Subcutaneous adipose tissue (tissue), 4 donors: Measurements from ENCODE around the gene LRRC8D. TPM values are rescaled to one million over a fixed set of nuclear protein-coding genes. Genes with fewer than 3 reads are reported as not detected.

Source experiments
- CTCF ChIP-seq: fragments of 450-650 bp; IDR thresholded peaks from one replicate; pipeline ENCODE4 v1.5.1; 2016; ENCODE audit warnings: low read depth, mild to moderate bottlenecking, control low read depth, antibody characterized with exemption, moderate library complexity
- total RNA-seq, 4 donors: library from RNA; depleted of rRNA; stranded (reverse); fragments of >200 nt; gene quantifications; one replicate each; pipeline ENCODE4 v1.1.0, GENCODE V29; 2016

LRRC8D gene
- total RNA-seq, 4 donors from 2014 or later = 7.5 to 12.4 (median 9.2) TPM

- TF ChIP-seq CTCF = no peak
Observed at GRCh38 chr1:89802841-89803240, 18.0 kb upstream of the LRRC8D start.

GRCh38 chr1:89804642-89805237, 16.1 kb upstream of the LRRC8D start:
- TF ChIP-seq CTCF = no peak

GRCh38 chr1:89806616-89807015, 14.2 kb upstream of the LRRC8D start:
- TF ChIP-seq CTCF = no peak

GRCh38 chr1:89807503-89807902, 13.3 kb upstream of the LRRC8D start:
- TF ChIP-seq CTCF = no peak

- no peak for TF ChIP-seq CTCF
Observed at GRCh38 chr1:89807983-89808382, 12.8 kb upstream of the LRRC8D start.

GRCh38 chr1:89808441-89809117, 12.3 kb upstream of the LRRC8D start:
- TF ChIP-seq CTCF = no peak

- TF ChIP-seq CTCF = no peak
Observed at GRCh38 chr1:89809556-89809955, 11.3 kb upstream of the LRRC8D start.
